SK-N-SH (cell line): ENCODE measurements around the gene GNAT3.

Experiments
- FOXM1 ChIP-seq: IDR thresholded peaks from 2 replicates; pipeline ENCODE4 v1.4.0; 2012; ENCODE audit warnings: low read depth, mild to moderate bottlenecking
- MEF2A ChIP-seq: IDR thresholded peaks from 2 replicates; pipeline ENCODE4 v1.4.0; 2012; ENCODE audit warnings: low read depth, borderline replicate concordance
- SIN3A ChIP-seq: IDR thresholded peaks from 2 replicates; pipeline ENCODE4 v1.6.1; 2012; ENCODE audit warnings: low read depth, mild to moderate bottlenecking, low read length, moderate library complexity, borderline replicate concordance
- TAF1 ChIP-seq: IDR thresholded peaks from 2 replicates; pipeline ENCODE4 v1.6.1; 2012; ENCODE audit warnings: low read depth, mild to moderate bottlenecking, low read length, moderate library complexity, borderline replicate concordance
- TF ChIP-seq, protein P1 (sequence below): fragments of 200-600 bp; sonication (generic); IDR thresholded peaks from 2 replicates; pipeline ENCODE4 v1.6.1; 2017; ENCODE audit warnings: antibody characterized with exemption, mild to moderate bottlenecking, moderate library complexity
- TF ChIP-seq, protein P2 (sequence below): fragments of 150-350 bp; IDR thresholded peaks from 2 replicates; pipeline ENCODE4 v1.6.1; 2017; ENCODE audit warnings: antibody characterized with exemption, low read length, low read depth, borderline replicate concordance

DNA sequence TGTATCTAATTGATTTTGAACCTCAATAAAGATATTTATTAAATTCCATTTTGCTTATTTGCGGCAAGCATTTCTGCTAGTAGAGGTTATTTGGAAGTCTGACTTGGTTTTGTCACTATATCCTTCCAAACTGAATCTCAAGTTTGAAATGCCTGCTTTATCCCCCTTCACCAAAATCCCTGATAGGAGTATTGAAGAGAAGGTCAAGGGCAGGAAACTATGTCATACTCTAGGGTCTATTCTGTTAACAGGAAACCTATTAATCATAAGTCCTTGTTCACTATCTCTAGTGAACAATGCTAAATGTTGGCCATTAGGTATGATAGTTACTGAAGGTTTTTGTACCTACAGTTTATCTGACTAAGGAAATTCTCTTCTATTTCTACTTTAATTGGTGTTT lies 11.5 kb downstream of the GNAT3 start:
- TF ChIP-seq, protein P1, sequence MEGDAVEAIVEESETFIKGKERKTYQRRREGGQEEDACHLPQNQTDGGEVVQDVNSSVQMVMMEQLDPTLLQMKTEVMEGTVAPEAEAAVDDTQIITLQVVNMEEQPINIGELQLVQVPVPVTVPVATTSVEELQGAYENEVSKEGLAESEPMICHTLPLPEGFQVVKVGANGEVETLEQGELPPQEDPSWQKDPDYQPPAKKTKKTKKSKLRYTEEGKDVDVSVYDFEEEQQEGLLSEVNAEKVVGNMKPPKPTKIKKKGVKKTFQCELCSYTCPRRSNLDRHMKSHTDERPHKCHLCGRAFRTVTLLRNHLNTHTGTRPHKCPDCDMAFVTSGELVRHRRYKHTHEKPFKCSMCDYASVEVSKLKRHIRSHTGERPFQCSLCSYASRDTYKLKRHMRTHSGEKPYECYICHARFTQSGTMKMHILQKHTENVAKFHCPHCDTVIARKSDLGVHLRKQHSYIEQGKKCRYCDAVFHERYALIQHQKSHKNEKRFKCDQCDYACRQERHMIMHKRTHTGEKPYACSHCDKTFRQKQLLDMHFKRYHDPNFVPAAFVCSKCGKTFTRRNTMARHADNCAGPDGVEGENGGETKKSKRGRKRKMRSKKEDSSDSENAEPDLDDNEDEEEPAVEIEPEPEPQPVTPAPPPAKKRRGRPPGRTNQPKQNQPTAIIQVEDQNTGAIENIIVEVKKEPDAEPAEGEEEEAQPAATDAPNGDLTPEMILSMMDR: no peak
- no peak for TF ChIP-seq MEF2A
- TF ChIP-seq, protein P2, sequence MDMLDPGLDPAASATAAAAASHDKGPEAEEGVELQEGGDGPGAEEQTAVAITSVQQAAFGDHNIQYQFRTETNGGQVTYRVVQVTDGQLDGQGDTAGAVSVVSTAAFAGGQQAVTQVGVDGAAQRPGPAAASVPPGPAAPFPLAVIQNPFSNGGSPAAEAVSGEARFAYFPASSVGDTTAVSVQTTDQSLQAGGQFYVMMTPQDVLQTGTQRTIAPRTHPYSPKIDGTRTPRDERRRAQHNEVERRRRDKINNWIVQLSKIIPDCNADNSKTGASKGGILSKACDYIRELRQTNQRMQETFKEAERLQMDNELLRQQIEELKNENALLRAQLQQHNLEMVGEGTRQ: no peak
- TF ChIP-seq SIN3A: no peak
- no peak for TF ChIP-seq FOXM1
- TF ChIP-seq TAF1: no peak
